K562 (cell line): ENCODE results near the gene AKR1A1. TPM values are rescaled to one million over a fixed set of nuclear protein-coding genes. Genes with fewer than 3 reads are reported as not detected.
A peak's percentile ranks its signal among the peaks of the same experiment; 100 is the strongest.

Experiments
- ASH1L ChIP-seq: fragments of 450-650 bp; IDR thresholded peaks from 2 replicates; pipeline ENCODE4 v1.6.1; 2018; ENCODE audit warnings: borderline replicate concordance, mild to moderate bottlenecking, low read depth; ENCODE audit not compliant: partially characterized antibody
- CBX5 ChIP-seq: IDR thresholded peaks from 2 replicates; pipeline ENCODE4 v1.6.1; 2014; ENCODE audit warnings: low read depth, borderline replicate concordance
- E2F8 ChIP-seq: fragments of 450-650 bp; IDR thresholded peaks from 2 replicates; pipeline ENCODE4 v1.7.1; 2018; ENCODE audit warnings: mild to moderate bottlenecking, low read depth; ENCODE audit not compliant: partially characterized antibody
- ID3 ChIP-seq, 2 experiments: fragments of 250-450 bp in 1 of 2; fragments of 450-650 bp in 1 of 2; sonication (Bioruptor Pico) in 1 of 2; IDR thresholded peaks; 2 replicates each; pipeline versions ENCODE4 v1.6.1 to v1.8.0; 2016 to 2021; ENCODE audit warnings: mild to moderate bottlenecking in 2 of 2, moderate library complexity in 2 of 2, missing compliant biosample characterization in 1 of 2, missing genetic modification characterization in 1 of 2
- KAT2B ChIP-seq: IDR thresholded peaks from one replicate; pipeline ENCODE4 v1.6.1; 2012; ENCODE audit warnings: low read depth, mild to moderate bottlenecking, control low read depth, inconsistent platforms, low read length, moderate library complexity
- KLF1 ChIP-seq: fragments of 450-650 bp; IDR thresholded peaks from 2 replicates; pipeline ENCODE4 v1.6.1; 2016; ENCODE audit warnings: missing genetic modification characterization, missing compliant biosample characterization
- MCM7 ChIP-seq, 2 experiments: fragments of 450-650 bp; IDR thresholded peaks; 2 replicates each; pipeline ENCODE4 v1.6.1; 2016 to 2018
- NR3C1 ChIP-seq: sonication (generic); formaldehyde crosslinking; IDR thresholded peaks from 2 replicates; pipeline ENCODE4 v1.8.1; 2022; ENCODE audit warnings: missing genetic modification reagents
- RNF2 ChIP-seq: sonication (generic); IDR thresholded peaks from 2 replicates; pipeline ENCODE4 v1.6.1; 2016
- SIN3B ChIP-seq: fragments of 450-650 bp; IDR thresholded peaks from 2 replicates; pipeline ENCODE4 v1.6.1; 2017; ENCODE audit warnings: low read depth, mild to moderate bottlenecking, moderate library complexity
- STAT6 ChIP-seq: sonication (generic); formaldehyde crosslinking; IDR thresholded peaks from 2 replicates; pipeline ENCODE4 v1.8.1; 2023; ENCODE audit warnings: mild to moderate bottlenecking, missing genetic modification reagents
- SUPT5H ChIP-seq: fragments of 450-650 bp; IDR thresholded peaks from 2 replicates; pipeline ENCODE4 v1.6.1; 2016
- TAF9B ChIP-seq: fragments of 450-650 bp; IDR thresholded peaks from 2 replicates; pipeline ENCODE4 v1.6.1; 2018; ENCODE audit warnings: mild to moderate bottlenecking; ENCODE audit not compliant: partially characterized antibody
- TCF7L2 ChIP-seq: fragments of 150-350 bp; IDR thresholded peaks from 2 replicates; pipeline ENCODE4 v1.6.1; 2016; ENCODE audit warnings: low read depth, mild to moderate bottlenecking, low read length, moderate library complexity
- ZBTB17 ChIP-seq: fragments of 450-650 bp; formaldehyde crosslinking; IDR thresholded peaks from 2 replicates; pipeline ENCODE4 v1.4.0; 2020; ENCODE audit warnings: mild to moderate bottlenecking
- ZNF277 ChIP-seq: fragments of 250-450 bp; sonication (Bioruptor Pico); IDR thresholded peaks from 2 replicates; pipeline ENCODE4 v1.8.0; 2022; ENCODE audit warnings: inconsistent platforms, mild to moderate bottlenecking, moderate library complexity, borderline replicate concordance
- ZNF639 ChIP-seq, 2 experiments: fragments of 200-800 bp in 1 of 2; sonication (Bioruptor generic) in 1 of 2; sonication (generic) in 1 of 2; formaldehyde crosslinking in 1 of 2; IDR thresholded peaks in 1 of 2; conservative IDR thresholded peaks in 1 of 2; 2 replicates each; pipeline versions ENCODE4 v1.5.0 to v1.6.1; 2016 to 2020; ENCODE audit warnings: missing compliant biosample characterization in 1 of 2, missing genetic modification characterization in 1 of 2, missing genetic modification reagents in 1 of 2
- ZZZ3 ChIP-seq: fragments of 450-650 bp; IDR thresholded peaks from 2 replicates; pipeline ENCODE4 v1.6.1; 2016; ENCODE audit warnings: antibody characterized with exemption, mild to moderate bottlenecking, moderate library complexity
- polyA plus RNA-seq, 8 experiments: library from polyadenylated mRNA; depleted of rRNA in 4 of 8; stranded (reverse) in 5 of 8; unstranded in 3 of 8; fragments of >200 nt; fragmentation: Nextera tagmentation in 2 of 8; fragmentation: Illumina TruSeq in 1 of 8; extraction: Ambion mirVana in 2 of 8; extraction: Trizol in 1 of 8; gene quantifications; 2 replicates each; pipeline versions ENCODE4 v1.2.1 to v1.2.3, GENCODE V29; 2011 to 2014; ENCODE audit warnings: inconsistent platforms in 1 of 8, missing spikeins in 1 of 8
- total RNA-seq, 7 experiments: library from RNA; depleted of rRNA in 6 of 7; stranded (reverse); fragments of >200 nt in 6 of 7; fragmentation: Illumina TruSeq in 2 of 7; extraction: Trizol in 2 of 7; gene quantifications; 2 replicates each; pipeline versions ENCODE4 v1.2.1 to v1.2.3, GENCODE V29; 2011 to 2021; ENCODE audit warnings: low replicate concordance in 1 of 7

The AKR1A1 gene
- total and polyA plus RNA-seq, 9 of the 15 experiments (the other 6 are each of a cell fraction or from before 2014, with no cell fraction given), result 68.6 to 211 (median 132) TPM

- TF ChIP-seq MCM7 (IDR thresholded peaks at IDR 0.05), result no peak
- 0 out of 2 replicates have a peak, but pooled peaks have one; percentile 46 for TF ChIP-seq ZZZ3
- TF ChIP-seq SUPT5H, result peak; percentile 100
- TF ChIP-seq ID3 (CRISPR knock-in tag; IDR thresholded peaks at IDR 0.05), result no peak
- peak; percentile 63; the same call in 1 of the 2 replicates for TF ChIP-seq ID3 (tag; IDR thresholded peaks at IDR 0.05)
- no peak for TF ChIP-seq KAT2B
- TF ChIP-seq KLF1 (tag), result peak; percentile 52
- peak; percentile 96 for TF ChIP-seq TAF9B
- TF ChIP-seq ZNF277 (CRISPR knock-in tag), result no peak
- peak; percentile 59 for TF ChIP-seq ASH1L
- TF ChIP-seq ZNF639 (CRISPR knock-in tag; conservative IDR thresholded peaks at IDR 0.05 in 1 of 2, IDR thresholded peaks at IDR 0.05 in 1 of 2), result peak in 1 of 2 experiments; percentile 72; a peak in 2 of 4 replicates
- TF ChIP-seq TCF7L2, result no peak
- TF ChIP-seq E2F8, result peak; percentile 62
- TF ChIP-seq ZBTB17, result peak; percentile 62; the same call in 1 of the 2 replicates
- no peak for TF ChIP-seq CBX5
- peak; percentile 56 for TF ChIP-seq SIN3B
- TF ChIP-seq NR3C1 (CRISPR knock-in tag), result peak; percentile 88; the same call in 1 of the 2 replicates
- peak; percentile 75; the same call in 1 of the 2 replicates for TF ChIP-seq STAT6 (CRISPR knock-in tag)
- TF ChIP-seq RNF2, result peak; percentile 50; the same call in 1 of the 2 replicates
Measured at GRCh38 chr1:45583666-45584350, 33.2 kb downstream of the AKR1A1 start, which contains the start of gene NASP (continued).
